Activated effector memory CD4-positive, alpha-beta T cell treated with Interleukin-2 at 50 U/mL for 16 hours (primary cell): Measurements from ENCODE around the gene TMEM63B.
A peak's percentile ranks its signal among the peaks of the same experiment; 100 is the strongest.
"Not testable (repeated sequence)": the region's sequence is repeated elsewhere in the genome, so short reads cannot be mapped to it uniquely, and the experiment has no call there.

Experiments
- DNase-seq: peaks from one replicate; pipeline ENCODE4 v3.0.0-alpha.2; 2020

Gene TMEM63B

DNA sequence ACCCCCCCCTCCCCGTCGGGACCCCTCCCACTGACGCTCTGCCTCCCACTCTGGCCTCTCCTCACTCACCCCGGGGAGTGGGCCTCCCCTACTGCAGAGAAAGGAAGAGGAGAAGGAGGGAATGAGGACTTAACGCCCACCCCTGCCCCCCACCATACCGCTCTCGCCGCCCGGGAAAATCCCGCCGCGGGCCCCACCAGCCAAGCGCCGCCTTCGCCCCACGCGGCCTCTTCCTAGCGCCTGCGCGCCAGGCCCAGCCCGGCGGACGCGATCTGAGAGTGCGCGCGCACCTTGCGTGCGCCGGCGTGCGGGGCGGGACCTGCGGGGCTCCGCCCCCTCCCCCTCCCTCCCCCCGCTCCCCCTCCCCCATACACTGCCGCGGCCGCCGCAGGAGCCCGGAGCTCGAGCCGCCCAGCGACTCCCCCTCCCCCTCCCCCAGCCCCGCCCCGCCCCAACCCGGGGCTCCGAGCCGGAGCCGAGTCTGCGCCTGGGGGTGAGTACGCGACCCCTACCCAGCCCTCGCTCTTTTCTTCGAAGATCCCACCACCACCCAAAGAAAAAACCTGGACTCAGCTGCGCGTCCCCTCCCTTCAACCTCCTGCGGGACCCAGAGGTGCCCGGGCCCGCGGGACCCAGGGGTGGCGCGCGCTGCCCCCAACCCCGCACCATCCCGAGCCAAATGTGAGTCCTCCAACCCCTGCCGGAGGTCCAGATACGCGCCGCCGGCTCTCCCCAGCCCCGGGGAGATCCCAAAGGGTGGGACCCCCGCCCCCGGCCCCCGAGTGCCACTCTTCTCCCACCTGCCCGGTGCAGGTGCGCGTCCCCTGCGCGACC is at the start of gene TMEM63B, which contains the start of gene MRPL14:
Gene TMEM63B, plus strand, starts transcription at position 369 of the 834 bp plus-strand sequence. CDS start 7,031 bp downstream, outside the sequence.
Gene MRPL14, minus strand, starts transcription at position 267 of the 834 bp plus-strand sequence. CDS start 10,841 bp downstream, outside the sequence.
- DNase-seq, result peak; percentile 86

DNA sequence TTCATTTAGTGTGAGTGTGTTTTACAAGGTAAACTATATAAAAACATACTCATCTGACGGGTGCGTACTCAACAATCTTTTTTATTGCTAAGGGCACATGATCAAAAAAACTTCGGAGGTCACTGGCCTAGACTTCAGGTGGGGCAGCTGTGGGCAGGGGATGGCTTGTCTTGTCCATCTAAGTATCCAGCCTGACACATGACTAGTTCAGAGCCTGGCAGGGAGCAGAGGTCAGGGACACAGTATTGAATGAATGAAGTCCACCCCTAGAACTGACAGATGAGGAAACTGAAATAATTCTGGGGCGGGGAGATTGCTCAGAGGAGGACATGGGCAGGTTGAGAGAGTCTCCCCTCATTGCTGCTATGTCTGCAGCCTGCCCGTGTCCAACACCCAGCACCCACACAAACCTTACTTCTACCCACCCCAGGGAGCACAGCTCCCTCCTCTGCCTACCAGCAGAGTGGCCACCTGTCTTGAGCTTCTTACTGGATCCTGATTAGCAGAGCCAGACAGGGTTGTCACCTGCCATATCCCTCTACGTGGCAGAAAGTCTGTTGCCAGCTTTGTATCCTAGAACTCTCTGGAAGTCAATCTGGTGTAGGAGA is 49.0 kb upstream of the TMEM63B start:
- DNase-seq, result no peak

DNA sequence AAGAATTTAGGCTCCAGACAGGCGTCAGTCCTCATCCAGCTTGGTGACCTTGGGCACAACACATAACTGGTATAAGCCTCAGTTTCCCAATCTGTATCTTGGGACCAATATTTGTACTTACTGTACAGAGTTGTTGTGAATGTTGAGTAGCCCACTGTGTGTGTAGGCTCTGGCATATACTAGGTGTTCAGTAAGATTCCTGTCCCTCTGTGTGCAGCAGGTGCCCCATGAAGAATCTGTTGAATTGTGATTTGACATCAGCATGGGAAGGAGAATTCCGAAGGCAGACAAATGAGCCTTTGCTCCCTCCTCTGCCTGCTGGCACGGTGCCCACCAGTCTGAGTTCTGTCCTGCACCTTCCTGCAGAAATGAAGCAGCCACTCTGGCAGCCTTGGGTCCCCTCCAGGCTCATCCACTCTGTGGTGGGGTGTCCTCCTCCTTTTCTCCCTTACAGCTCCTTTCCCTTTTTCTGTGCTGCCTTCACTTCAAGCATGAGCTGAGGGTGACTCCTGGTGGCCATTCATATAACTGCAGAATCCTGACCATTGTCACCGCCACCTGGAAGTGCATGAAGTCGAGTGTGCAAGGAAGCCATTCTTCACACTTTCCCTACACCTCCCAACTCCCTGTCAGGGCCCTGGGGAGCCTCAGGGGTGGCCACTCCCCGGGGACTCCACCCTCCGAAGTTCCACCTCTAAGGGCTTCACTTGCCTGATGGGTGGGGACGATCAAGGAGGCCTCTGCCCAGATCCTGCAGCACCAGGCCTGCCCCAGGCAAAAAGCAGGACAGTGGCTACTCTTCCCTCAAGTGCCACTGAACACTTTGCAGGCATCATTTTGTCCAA is 48.3 kb upstream of the TMEM63B start:
- DNase-seq, result peak; percentile 48

DNA sequence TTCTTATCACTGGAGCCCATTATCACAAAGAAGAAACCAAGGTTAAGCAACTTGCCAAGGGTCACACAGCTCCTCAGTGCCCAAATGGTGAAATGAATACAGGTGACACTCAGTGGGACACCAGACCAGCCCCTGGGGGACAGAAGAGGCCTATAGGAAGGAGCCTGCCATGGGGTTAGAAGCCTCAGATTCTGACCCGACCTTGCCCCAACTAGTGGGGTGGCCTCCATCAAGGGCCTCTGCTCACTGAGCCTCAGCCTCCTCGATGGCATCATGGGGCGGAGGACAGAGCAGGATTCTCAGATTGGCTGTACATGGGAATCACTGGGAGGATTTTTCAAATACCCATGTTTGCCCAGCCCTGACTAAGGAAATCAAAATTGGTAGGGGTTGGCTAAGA is 47.7 kb upstream of the TMEM63B start:
- no peak for DNase-seq

DNA sequence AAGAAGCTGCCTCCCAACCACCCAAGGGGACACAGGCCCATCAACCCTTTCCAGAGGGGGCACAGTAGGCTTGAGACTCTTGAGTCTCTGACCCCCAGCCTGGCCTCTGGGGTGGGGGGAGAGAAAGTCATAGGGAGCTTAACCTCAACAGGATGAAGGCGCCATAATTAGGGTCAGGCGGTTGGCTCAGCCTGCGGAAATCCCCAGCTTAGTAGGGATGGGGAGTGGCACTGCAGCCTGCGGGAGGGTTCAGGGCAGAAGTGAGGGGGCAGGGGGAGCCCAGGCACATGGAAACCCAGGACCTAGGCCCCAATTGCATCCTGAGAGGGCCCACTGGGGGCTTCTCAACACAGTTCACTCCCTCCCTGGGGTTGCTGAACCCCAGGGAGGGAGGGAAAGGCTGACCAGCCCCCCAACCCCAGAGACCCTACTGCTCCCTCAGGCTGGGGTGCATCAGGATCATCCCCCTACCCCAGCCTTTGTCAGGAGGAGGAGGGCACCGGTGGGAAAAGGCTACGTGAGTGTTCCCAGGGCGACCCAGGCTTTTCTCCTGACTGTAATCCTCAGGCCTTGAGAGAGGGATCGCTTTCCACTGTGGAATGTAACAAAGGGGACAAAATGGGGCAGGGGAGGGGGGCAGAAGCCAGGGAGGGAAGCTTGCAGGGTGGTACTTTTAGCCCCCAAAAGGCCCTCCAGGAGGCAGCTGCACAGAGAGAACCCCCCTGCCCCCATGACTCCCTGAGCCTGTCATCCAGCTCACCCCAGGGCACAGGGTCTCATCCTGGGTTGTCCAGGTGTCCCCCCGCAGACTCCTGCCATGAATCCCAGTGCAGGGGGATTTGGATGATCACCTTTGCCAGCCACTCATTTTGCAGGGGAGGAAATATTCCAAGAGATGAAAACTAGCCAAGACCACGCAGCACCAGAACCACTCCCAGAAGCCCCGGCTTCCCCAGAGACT is 46.5 kb upstream of the TMEM63B start:
- no peak for DNase-seq

DNA sequence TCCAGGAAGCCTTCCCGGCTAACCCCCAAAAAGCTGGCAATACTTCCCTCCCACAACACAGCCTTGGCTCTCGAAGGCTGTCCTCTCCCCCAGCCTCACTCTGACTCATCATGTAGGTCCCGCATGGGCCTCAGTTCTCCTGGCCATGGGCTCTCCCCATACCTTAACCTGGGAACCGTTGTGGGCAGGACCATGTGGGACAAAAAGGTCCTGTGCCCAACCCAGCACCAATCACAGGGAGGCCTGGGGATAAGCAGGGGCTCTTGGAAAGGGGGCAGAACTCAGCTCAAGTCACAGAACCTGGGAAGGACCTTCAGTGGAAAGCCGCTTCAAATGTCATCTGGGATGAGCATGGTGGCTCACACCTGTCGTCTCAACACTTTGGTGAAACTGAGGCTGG is 45.6 kb upstream of the TMEM63B start:
- no peak for DNase-seq

DNA sequence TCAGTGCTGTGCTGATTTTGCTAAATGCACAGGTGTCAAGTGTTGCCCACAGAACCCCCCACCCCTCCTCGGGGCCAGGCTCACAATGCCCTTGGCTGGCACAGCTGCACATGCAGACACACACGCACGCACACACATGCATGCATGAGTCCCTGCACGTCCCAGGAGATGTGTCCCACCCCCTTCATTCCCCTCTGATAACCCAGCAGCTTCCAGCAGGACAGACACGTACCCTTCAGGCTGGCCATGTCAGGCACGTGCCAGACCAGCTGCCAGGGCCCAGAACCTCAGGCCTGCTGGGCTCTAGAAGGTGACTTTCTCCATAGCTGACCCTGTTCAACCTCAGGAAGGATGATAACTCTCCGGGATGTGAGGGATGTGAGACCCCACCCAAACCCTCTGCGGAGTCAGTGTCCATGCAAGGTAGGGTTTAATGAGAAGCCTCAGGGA is 44.5 kb upstream of the TMEM63B start:
- no peak for DNase-seq

DNA sequence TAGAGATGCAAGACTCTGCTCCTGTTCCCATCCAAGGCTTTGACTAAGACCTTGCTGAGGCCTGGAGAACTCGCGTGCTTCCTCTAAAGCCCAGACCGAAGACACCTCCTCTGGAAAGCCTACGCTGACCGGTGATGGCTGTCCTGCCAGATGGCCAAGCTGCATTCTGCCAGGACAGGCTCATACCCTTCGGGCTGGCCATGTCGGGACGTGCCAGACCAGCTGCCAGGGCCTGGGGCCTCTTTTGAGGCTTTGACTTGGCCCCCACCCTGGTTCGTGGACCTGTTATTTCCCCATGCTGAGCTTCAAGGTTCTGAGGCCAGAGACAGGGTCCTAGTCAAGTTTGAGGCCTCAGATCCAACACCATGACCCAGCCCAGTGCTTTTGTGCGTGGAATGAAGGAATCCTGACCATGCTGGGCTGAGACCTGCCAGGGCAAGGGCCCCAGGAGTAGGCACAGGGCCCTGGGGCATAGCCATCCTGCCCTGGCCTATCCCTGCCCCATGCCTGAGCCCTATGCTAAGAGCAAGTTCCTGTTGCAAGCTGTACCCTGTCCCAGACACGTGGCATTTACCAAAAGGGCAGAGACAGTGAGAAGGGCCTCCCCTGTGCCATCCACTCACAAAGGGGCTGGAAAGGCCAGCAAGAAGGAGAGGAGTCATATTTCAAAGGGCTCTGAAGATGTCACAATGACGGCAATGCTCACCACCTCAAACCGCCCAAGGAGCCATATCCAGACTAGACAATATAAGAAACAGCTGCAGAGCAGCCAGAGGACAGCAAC is 42.9 kb upstream of the TMEM63B start:
- no peak for DNase-seq

DNA sequence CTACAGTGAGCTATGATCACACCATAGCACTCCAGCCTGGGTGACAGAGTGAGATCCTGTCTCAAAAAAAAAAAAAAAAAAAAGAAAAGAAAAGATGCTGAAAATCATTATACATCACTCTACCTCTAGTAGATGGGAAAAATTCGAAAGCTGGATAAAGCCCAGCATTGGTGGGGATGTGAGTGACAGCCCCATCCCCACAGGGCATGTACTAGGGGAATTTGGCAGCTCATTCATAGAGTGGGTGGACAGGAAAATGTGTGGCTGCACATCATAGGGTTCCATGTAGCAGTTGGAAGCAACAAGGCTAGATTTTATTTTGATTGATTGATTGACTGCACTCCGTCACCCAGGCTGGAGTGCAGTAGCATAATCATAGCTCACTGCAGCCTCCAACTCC is 42.1 kb upstream of the TMEM63B start:
- DNase-seq, result no peak

DNA sequence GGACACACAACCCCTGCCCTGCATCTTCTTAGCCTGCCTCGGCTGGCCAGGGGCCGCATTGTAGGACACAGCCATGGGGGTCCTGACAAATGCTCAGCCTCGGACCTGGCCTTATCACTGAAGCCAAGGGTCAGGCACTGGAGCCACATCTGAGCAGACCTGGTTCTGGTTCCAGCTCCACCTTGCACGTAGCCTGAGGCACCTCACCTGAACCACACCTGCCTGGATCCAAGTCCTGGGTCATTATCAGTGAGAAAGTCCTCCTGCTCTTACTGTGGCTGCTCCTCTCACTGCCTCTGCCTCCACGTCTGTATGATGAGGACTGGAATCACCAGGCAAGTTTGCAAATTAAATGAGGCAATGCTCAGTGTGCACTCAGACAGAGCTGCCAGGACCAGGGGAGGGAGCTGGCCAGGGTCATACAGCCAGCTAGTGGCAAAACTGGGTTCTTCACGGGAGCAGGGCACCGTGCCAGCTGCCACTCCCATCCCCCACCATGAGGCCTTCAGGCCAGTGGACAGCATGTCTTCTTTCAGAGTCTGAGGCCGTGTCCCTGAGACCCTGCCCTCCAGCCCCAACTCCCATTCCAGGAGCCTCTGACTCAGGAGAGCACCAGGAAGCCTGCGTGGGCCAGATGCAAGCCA is 40.3 kb upstream of the TMEM63B start:
- no peak for DNase-seq

DNA sequence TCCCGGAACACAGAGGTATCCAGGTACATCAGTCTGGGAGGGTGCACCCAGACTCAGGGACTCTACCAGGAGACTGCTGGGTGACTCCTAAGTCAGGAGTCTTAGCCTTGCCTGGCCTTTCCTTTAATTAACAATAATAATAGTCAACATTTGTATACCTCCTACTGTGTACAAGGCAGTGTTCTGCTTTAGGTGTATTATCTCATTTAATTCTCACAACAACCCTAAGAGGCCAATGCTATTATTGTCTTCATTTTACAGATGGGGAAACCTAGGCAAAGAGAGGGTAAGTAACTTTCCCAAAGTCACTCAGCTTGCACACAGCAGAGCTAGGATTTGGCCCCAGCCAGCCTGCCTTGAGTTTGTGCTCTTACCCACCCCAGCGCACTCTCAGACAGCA is 39.7 kb upstream of the TMEM63B start:
- DNase-seq, result no peak

DNA sequence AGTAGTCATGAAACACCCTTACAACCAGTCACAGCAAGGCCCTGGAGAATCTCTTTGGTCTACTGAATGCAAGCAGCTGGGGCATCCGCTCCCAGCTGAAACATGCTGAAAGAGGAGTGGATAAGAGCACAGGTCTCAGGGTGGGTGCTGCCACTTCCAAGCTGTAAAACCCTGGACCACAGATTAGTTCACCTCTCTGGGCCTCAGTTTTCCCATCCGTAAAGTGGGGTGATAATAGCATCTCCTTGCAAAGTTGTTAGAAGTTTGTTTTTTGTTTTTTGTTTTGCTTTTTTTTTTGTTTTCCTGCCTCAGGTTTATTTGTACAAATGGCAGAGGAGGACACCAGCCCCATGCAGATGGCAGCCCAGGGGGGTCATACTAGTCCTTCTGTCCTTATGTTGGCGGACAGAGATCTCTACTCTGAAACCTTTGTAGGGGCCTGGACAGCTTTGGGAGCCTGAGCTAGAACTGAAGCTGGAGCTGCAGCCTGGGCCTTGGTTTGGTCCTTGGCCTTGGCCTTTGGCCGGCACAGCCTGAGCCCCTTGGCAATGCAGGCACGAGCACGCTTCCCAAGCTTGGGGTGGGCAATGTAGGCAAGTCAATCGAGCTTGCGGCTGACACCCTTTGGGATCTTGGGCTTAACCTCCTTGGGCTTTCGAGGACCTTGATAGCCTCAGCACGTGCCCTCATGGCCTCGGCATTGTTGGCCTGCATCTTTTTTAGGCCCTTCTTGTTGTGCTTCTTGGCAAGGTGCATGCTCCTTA is 38.3 kb upstream of the TMEM63B start:
- no peak for DNase-seq

DNA sequence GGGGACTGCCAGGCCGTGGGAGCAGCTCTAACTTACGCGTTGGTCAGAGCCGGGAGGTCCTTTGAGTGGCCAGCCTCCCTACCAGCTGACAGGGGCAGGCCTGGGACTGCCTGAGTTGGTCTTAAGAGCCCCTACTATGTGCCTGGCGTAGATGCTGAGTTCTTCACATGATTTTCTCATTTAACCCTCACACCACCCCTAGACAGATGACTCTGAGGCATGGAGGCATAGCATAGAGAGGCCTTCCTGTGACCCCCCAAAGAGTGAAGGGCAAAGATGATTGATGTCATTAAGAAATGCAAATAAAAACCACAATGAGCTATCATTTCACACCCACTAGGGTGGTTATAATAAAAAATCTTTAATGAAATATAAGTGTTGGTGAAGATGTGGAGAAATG is 36.9 kb upstream of the TMEM63B start:
- DNase-seq, result no peak

DNA sequence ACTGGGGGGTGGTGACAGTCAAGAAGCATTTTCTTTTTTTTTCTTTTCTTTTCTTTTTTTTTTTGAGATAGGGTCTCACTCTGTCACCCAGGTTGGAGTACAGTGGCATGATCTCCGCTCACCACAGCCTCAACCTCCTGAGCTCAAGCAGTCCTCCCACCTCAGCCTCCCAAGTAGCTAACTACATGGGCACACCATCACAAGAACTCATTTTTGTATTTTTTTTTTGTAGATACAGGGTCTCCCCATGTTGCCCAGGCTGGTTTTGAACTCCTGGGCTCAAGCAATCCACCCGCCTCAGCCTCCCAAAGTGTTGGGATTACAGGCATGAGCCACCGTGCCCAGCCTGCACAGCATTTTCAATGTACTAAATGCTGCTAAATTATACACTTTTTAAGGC is 36.0 kb upstream of the TMEM63B start:
- DNase-seq, result not testable (repeated sequence)

DNA sequence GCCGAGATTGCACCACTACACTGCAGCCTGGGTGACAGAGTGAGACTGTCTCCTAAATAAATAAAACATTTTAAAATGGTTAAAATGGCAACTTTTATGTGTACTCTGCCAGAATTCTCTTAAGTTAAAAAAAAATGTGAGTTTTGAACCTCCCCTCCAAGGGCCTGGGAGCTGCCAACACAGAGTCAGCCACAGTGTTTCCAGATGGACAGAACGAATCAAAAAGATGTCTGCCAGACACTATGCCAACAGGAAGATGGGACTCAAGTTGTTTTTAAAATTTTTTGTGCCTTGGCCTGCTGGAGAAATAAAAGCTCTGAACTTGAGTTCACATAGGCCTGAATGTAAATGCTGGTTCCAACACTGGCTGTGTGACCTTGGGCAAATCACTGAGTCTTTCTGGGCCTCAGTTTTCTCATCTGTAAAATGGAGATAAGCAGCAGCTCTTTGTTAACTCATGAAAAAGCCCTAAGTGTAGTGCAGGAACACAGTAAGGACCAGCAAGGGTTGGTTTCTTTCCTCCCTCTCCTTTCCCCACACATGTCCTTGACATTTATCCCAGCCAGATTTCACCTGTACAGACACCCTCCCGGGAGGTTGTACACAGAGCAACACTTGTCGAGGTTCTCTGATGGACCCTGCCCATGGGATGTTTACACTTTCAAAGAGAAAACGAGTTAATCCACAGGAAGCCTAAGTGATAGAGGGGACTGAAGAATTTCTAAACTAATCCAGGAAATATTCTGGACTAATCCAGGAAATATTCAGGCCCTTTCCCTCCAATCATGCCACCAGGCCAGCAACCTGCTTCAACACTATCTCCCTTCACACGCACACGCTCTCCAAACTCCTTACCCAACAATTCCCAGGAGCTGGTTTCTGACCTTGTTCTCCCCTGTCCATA is 35.1 kb upstream of the TMEM63B start:
- no peak for DNase-seq

DNA sequence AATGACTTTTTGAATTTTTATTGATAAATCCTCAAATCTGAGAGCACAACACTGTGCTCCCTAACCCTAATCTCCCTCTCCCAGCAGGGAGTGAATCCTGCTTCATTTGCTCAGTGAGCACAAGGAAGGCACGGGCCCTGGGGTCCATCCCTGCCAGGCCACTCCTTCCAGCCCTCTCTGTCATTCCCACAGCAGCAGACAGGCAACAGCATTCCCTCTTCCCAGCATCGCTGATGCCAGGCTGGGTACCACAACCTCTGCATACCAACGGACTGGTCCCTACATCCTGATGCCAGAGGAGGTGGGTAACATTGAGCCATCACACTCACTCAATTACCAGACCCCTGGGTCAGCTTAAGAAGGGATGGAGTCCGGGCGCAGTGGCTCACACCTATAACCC is 34.3 kb upstream of the TMEM63B start:
- no peak for DNase-seq

DNA sequence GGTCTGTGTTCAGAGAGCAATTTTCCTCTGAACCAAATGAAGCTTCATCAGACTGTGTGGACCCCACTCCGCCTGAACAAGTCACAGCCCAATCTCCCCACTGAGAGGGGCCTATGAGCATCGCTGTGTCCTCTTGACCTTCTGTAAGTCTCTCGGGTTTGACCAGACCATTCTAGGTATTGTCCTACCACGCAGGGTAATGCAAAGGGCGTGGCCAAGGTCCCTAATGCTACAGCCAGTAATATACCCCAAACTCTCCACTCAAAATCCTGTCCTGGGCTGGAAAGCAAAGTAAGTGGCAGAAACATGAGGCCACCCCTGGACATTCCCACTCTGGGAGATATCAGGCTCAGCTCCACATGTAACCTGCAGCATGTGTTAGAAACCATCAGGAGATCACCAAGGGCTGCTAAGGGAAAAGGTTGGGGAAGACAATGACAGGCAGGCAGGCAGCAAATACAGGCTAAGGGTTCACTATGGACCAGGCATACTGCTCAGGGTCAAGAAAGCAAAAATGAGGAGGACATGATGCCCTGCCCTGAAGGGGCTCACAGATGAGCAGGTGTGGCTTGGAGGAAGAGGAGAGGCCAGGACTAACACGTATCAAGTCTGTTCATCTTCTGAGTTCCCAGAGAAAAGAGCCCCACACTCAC is 33.5 kb upstream of the TMEM63B start:
- DNase-seq, result no peak
